Measurements from ENCODE around the gene SELENOS.
A peak's percentile ranks its signal among the peaks of the same experiment; 100 is the strongest.

The SELENOS gene

GRCh38 chr15:101277038-101277822 is at the start of gene SELENOS:
Gene SELENOS (minus strand): TSS chr15:101277485. CDS start chr15:101277417, 68 bp downstream.
- peak; percentile 68 to 85 (median 82) for DNase-seq (ENCODE audit: low read depth in 2 of 3, low spot score in 2 of 3)

DNA sequence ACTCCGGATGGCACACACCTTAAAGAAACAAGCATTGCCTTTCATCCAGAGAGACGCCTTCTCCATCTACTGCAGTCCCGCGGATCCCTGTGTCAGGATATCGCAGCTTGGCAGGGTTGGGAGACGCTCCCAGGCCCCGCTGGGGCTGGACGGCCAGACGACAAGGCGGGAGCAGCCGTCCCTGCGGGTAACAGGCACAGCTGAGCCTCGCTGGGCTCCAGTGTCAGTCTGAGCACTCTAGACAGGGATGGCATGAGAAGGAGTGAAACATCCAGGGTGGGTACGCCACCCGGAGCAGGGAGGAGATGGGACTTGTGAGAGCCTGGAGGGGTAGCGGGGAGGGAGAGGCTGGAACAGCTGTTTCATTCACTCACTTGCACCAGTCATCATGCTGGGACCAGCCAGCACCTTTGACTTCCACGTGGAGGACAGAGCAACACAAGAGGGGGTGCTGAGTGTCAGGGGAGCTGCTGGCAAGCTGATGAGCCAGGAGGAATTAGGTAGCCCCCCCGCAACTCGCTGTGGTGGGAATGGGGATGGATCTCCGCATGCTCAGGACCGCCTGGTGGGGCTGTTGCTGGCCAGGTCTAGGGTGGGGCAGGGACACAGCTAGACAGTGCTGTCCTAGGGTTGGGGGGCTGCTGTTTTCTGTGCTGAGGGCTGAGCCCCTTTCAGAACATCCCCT is 49.3 kb upstream of the SELENOS start:
- no peak for DNase-seq (ENCODE audit: low read depth in 2 of 3, low spot score in 2 of 3)

DNA sequence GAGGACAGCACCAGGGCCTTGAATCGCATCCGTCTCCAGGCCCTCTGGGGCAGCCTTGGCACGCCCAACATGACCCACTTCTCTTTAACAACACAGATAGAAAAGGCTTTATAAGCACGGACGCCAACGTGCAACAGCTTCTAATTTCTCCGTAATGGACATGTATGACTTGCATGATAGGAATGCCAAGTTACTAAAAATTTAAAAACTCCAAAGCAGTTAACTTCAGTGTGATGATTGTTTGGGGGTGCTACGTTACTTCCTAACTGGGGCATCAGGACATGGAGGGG is 48.7 kb upstream of the SELENOS start:
- DNase-seq (ENCODE audit: low read depth in 2 of 3, low spot score in 2 of 3), result no peak

GRCh38 chr15:101325263-101326025 is 48.2 kb upstream of the SELENOS start:
- DNase-seq (ENCODE audit: low read depth in 2 of 3, low spot score in 2 of 3), result no peak

DNA sequence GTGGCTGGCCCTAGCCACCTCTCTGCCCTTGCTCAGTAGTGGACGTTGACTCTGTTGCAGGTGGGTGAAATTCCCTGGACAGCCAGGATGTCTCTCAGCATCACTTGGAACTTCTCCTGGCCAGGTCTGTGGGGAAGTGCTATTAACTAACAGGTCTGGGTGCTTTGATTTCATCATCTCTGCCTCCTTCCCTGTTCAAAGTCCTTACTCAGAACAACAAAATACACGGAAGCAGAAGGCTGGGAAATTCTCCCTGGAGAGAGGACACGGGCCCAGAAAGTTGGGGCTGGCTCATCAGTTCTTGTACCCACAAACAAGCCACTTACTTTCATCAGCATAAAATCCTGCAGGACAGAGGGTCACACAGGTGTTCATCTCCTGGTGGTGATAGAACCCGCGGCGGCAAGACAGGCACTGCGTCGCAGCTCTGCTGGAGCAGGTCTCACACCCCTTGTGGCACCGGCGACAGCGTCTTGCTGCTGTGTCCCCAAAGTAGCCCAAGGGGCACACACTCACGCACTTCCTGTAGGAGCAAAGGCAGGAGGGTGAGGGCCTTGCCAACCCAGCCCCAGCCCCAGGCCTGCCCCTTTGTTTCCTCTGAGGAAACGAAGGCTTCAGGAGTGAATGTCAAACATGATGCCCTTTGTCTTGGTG is 47.4 kb upstream of the SELENOS start:
- no peak for DNase-seq (ENCODE audit: low read depth in 2 of 3, low spot score in 2 of 3)

GRCh38 chr15:101323793-101324523 is 46.7 kb upstream of the SELENOS start:
- no peak for DNase-seq (ENCODE audit: low read depth in 2 of 3, low spot score in 2 of 3)

GRCh38 chr15:101322854-101323477 is 45.7 kb upstream of the SELENOS start:
- DNase-seq (ENCODE audit: low read depth in 2 of 3, low spot score in 2 of 3), result no peak

GRCh38 chr15:101322016-101322695 is 44.9 kb upstream of the SELENOS start:
- DNase-seq (ENCODE audit: low read depth in 2 of 3, low spot score in 2 of 3), result no peak

DNA sequence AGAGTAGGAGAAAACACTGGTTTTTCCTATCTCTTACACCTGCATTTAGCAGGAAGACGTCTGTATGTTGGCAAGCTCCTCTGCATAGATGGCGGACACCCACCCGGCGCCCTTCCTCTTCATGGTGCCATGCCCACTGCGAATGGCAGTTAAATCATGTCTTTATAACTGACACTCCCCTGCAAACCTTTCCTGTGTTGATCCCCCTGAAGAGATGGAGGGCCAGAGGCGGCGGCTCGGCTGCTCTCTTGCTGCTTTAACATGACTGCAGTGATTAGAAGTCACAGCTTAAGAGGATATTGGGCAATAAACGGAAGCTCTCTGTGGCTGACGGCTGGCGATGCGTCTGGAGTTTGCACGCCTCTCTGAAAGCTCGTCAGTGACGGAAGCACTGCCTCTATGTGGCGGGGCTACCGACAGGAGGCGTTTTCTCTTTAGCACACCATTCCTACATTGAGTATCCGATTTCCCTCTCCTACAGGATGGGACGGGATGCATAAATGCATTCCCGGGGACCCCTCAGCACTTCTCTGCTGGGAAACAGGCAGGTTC is 43.3 kb upstream of the SELENOS start:
- peak in 2 of 3 experiments; percentile 26 to 27 for DNase-seq (ENCODE audit: low read depth in 2 of 3, low spot score in 2 of 3)

- DNase-seq (ENCODE audit: low read depth in 2 of 3, low spot score in 2 of 3), result no peak
Measured at GRCh38 chr15:101318839-101319238, 41.6 kb upstream of the SELENOS start.

DNA sequence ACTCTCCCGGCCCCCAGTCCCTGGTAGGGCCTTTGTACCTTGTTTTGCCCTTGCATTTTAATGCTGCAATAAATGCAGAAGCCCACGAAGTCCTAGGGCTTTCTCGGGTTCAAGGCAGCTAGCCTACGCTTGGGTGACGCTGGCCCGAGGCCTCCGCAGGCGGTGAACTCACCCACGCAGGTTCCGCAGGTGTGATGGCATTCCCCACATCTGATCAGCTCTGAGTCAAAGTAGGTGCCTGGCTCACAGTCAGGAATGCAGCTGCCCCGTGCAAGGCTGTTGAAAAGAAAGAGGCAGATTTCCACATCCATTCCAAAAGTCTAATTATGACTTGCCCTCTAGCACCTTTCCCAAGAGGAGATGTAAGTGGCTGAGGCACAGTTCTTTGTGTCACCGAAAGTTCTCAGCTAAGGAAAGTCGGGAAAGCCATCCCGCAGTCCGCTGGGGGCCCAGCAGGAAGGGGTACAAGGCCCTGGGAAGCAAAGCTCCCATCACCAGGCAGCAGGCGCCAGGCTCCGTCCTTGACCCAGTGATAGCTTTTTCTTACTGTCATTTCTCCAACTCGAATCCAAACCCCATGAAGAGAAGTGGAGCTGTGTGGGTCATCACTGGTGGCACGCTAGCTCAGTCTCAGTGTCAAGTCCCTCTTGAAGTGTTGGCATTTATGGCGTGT is 41.0 kb upstream of the SELENOS start:
- no peak for DNase-seq (ENCODE audit: low read depth in 2 of 3, low spot score in 2 of 3)

GRCh38 chr15:101317336-101317872 is 40.1 kb upstream of the SELENOS start:
- DNase-seq (ENCODE audit: low read depth in 2 of 3, low spot score in 2 of 3), result no peak

DNA sequence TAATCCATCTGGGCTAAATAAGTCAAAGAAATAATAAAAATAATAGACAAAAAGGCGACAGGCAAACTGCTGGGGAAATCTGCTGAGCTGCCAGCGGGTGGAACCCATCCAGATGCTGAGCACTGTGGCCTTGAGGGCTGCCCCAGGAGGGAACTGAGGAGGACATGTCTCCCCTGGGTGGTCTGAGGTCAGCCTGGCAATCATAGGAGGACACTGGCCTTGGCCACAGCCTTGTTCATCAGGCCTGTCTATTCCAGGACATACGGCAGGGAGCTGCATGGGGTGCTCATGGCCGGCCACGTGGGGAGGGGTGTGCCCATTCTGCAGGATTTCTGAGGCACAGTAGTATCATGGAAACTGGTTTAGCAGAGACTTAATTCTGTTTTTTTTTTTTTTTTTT is 39.2 kb upstream of the SELENOS start:
- DNase-seq (ENCODE audit: low read depth in 2 of 3, low spot score in 2 of 3), result no peak

- DNase-seq (ENCODE audit: low read depth in 2 of 3, low spot score in 2 of 3), result no peak
Measured at GRCh38 chr15:101315736-101316135, 38.5 kb upstream of the SELENOS start.

- no peak for DNase-seq (ENCODE audit: low read depth in 2 of 3, low spot score in 2 of 3)
Measured at GRCh38 chr15:101314336-101315125, 37.2 kb upstream of the SELENOS start.

DNA sequence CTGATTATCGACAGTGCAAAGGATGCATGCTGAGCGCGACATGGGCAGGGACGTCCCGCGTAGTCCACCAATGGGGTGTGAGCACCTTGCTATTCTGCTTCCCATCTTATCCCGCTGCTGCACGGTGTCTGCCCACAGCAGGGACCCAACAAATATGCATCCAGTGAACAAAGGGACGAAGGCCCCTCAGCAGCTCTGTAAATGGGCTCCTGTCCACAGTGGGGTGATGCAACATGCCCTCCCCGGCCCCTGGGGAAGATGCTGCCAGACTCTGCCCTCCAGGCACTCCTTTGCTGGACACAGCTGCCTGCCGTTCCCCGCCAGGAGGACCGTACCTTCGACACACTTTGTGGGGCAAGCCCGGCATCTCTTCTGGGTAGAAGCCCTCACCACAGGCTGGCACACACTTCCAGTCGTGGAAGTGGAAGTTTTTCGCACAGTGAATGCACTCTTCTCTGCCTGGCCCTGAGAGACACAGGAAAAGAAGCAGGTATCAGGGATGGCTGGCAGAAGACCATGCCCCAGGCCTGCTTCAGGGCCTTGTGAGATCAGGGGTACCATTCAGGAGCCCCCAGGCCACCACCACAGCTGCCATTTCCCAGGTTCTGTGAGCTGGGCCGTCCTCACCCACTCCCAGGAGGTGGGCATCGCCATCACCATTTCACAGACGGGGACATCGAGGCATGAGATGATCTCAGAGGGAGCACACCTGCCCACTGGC is 35.9 kb upstream of the SELENOS start:
- no peak for DNase-seq (ENCODE audit: low read depth in 2 of 3, low spot score in 2 of 3)

DNA sequence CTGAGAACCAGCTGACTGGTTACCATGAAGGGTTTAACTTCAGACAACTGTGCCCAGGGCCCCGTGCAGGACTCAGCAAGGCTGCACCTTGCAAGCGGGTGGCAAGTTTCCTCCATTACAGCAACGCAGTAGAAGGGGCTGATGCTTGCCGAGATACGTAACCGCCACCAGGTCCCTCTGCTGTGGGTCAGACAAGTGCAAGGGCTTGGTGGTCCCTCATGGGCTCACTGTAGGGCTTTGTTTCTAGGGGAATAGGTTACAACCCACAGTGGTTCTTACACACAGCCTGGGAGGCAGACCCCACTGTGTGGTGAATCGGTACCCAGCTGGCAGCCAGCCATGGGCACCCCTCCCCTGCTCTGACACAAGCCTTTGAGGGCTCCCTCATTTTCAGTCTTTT is 33.2 kb upstream of the SELENOS start:
- DNase-seq (ENCODE audit: low read depth in 2 of 3, low spot score in 2 of 3), result no peak
